H1 (cell line): ENCODE results near the gene SLC25A21. TPM values are rescaled to one million over a fixed set of nuclear protein-coding genes. Genes with fewer than 3 reads are reported as not detected.

ENCODE experiments used
- CTCF ChIA-PET: fragments of 300-600 bp; sonication (Branson Sonifier 250); formaldehyde crosslinking; loops from one replicate; lab custom pipeline; 2021; ENCODE audit not compliant: partially characterized antibody; lab: Charles Lee
- POLR2A ChIA-PET: fragments of 300-600 bp; sonication (Branson Sonifier 250); formaldehyde crosslinking; loops from one replicate; lab custom pipeline; 2021; ENCODE audit warnings: inconsistent platforms; ENCODE audit not compliant: partially characterized antibody; lab: Charles Lee
- DNase-seq, 2 experiments: peaks; one replicate each; pipeline versions ENCODE4 v3.0.0 to v3.0.0-alpha.2; 2010 to 2022; ENCODE audit warnings: low spot score in 2 of 2, low read depth in 1 of 2, mixed read lengths in 1 of 2
- FAIRE-seq: peaks from 2 replicates; lab custom pipeline; 2011; peaks lifted over from hg19 to GRCh38; lab: Jason Lieb, UNC
- H2AFZ ChIP-seq: 2 replicates; pipeline ENCODE4 v1.8.1; 2012; ENCODE audit warnings: low read length, inconsistent platforms
- H2AK5ac ChIP-seq: 2 replicates; pipeline ENCODE4 v1.6.1; 2013; ENCODE audit warnings: low read depth, low read length
- H2BK120ac ChIP-seq: replicated peaks from 2 replicates; pipeline ENCODE3; 2013; ENCODE audit warnings: low read depth, low read length, inconsistent platforms
- H2BK12ac ChIP-seq: 2 replicates; pipeline ENCODE4 v1.6.1; 2013; ENCODE audit warnings: low read depth, low read length
- H2BK15ac ChIP-seq: 2 replicates; pipeline ENCODE4 v1.6.1; 2013; ENCODE audit warnings: low read length
- H2BK20ac ChIP-seq: 2 replicates; pipeline ENCODE4 v1.6.1; 2013; ENCODE audit warnings: low read length
- H2BK5ac ChIP-seq: 2 replicates; pipeline ENCODE4 v1.6.1; 2013; ENCODE audit warnings: low read depth, low read length
- H3K14ac ChIP-seq: 2 replicates; pipeline ENCODE4 v1.6.1; 2013; ENCODE audit warnings: inconsistent platforms; ENCODE audit not compliant: insufficient read length
- H3K18ac ChIP-seq: 2 replicates; pipeline ENCODE4 v1.6.1; 2013; ENCODE audit warnings: low read length; ENCODE audit errors: extremely low read depth
- H3K23ac ChIP-seq: 2 replicates; pipeline ENCODE4 v1.6.1; 2013; ENCODE audit warnings: inconsistent platforms; ENCODE audit not compliant: insufficient read length
- H3K23me2 ChIP-seq: 2 replicates; pipeline ENCODE4 v1.6.1; 2013; ENCODE audit warnings: low read depth, low read length
- H3K27ac ChIP-seq: 2 replicates; pipeline ENCODE4 v1.6.1; 2011; ENCODE audit warnings: low read depth, low read length, inconsistent platforms
- H3K27me3 ChIP-seq, 4 experiments: replicated peaks in 1 of 4; 1 replicate in 1 of 4; 2 replicates in 3 of 4; pipeline versions ENCODE4 v1.6.1 to v1.8.1; 2011 to 2013; ENCODE audit warnings: low read length in 3 of 4, mild to moderate bottlenecking in 3 of 4, inconsistent platforms in 2 of 4, mixed read lengths in 2 of 4, moderate library complexity in 1 of 4; ENCODE audit not compliant: control insufficient read depth in 3 of 4, insufficient read depth in 3 of 4; ENCODE audit errors: extremely low read depth in 1 of 4
- H3K36me3 ChIP-seq, 4 experiments: 2 replicates each; pipeline versions ENCODE4 v1.6.1 to v1.8.1; 2011 to 2013; ENCODE audit warnings: mild to moderate bottlenecking in 4 of 4, low read length in 3 of 4, moderate library complexity in 2 of 4, control low read depth in 1 of 4, inconsistent platforms in 1 of 4; ENCODE audit not compliant: insufficient read depth in 4 of 4, control insufficient read depth in 2 of 4
- H3K4ac ChIP-seq: replicated peaks from 2 replicates; pipeline ENCODE3; 2013; ENCODE audit warnings: low read length, low read depth, mixed read lengths, inconsistent platforms; ENCODE audit not compliant: insufficient read length
- H3K4me1 ChIP-seq, 4 experiments: replicated peaks in 1 of 4; 1 replicate in 1 of 4; 2 replicates in 3 of 4; pipeline versions ENCODE4 v1.6.1 to v1.8.1; 2011 to 2013; ENCODE audit warnings: low read length in 3 of 4, inconsistent platforms in 2 of 4, mixed read lengths in 1 of 4; ENCODE audit not compliant: insufficient read depth in 4 of 4, control insufficient read depth in 3 of 4
- H3K4me2 ChIP-seq, 2 experiments: 2 replicates each; pipeline versions ENCODE4 v1.6.1 to v1.8.1; 2011 to 2013; ENCODE audit warnings: low read depth in 2 of 2, low read length in 2 of 2, control low read depth in 1 of 2, inconsistent platforms in 1 of 2, mild to moderate bottlenecking in 1 of 2; ENCODE audit not compliant: insufficient read depth in 1 of 2
- H3K4me3 ChIP-seq, 4 experiments: fragments of 200-600, 300-600 bp in 1 of 4; sonication (generic), shearing (Covaris generic), sonication (Bioruptor Twin) in 1 of 4; 2 replicates each; pipeline versions ENCODE4 v1.5.1 to v1.8.1; 2011 to 2016; ENCODE audit warnings: low read length in 4 of 4, low read depth in 3 of 4, control low read depth in 2 of 4, inconsistent platforms in 2 of 4, mild to moderate bottlenecking in 2 of 4, mixed read lengths in 1 of 4, moderate library complexity in 1 of 4; ENCODE audit not compliant: insufficient read depth in 2 of 4; ENCODE audit errors: extremely low read depth in 1 of 4
- H3K56ac ChIP-seq: replicated peaks from 2 replicates; pipeline ENCODE3; 2013; ENCODE audit warnings: low read depth, mild to moderate bottlenecking, mixed read lengths, low read length, inconsistent platforms; ENCODE audit not compliant: insufficient read length
- H3K79me1 ChIP-seq: 2 replicates; pipeline ENCODE4 v1.6.1; 2013; ENCODE audit warnings: low read depth, low read length, control low read depth
- H3K79me2 ChIP-seq, 2 experiments: 2 replicates each; pipeline versions ENCODE4 v1.6.1 to v1.8.1; 2012 to 2013; ENCODE audit warnings: low read length in 2 of 2, mild to moderate bottlenecking in 2 of 2, inconsistent platforms in 1 of 2; ENCODE audit not compliant: insufficient read depth in 2 of 2, control insufficient read depth in 1 of 2
- H3K9ac ChIP-seq, 4 experiments: replicated peaks in 1 of 4; 1 replicate in 1 of 4; 2 replicates in 3 of 4; pipeline versions ENCODE4 v1.6.1 to v1.8.1; 2011 to 2013; ENCODE audit warnings: low read depth in 3 of 4, low read length in 3 of 4, control low read depth in 2 of 4, mild to moderate bottlenecking in 2 of 4, moderate library complexity in 2 of 4, inconsistent platforms in 1 of 4; ENCODE audit errors: extremely low read depth in 1 of 4
- H3K9me3 ChIP-seq, 2 experiments: 2 replicates each; pipeline versions ENCODE4 v1.6.1 to v1.8.1; 2012 to 2013; ENCODE audit warnings: mild to moderate bottlenecking in 2 of 2, moderate library complexity in 2 of 2, control low read depth in 1 of 2, inconsistent platforms in 1 of 2, low read depth in 1 of 2, low read length in 1 of 2, mixed read lengths in 1 of 2; ENCODE audit not compliant: insufficient read depth in 2 of 2
- H4K20me1 ChIP-seq, 2 experiments: replicated peaks in 1 of 2; 2 replicates each; pipeline versions ENCODE3 to v1.8.1; 2011 to 2013; ENCODE audit warnings: inconsistent platforms in 2 of 2, low read length in 2 of 2, mild to moderate bottlenecking in 1 of 2; ENCODE audit not compliant: insufficient read depth in 2 of 2, control insufficient read depth in 1 of 2
- H4K5ac ChIP-seq: 2 replicates; pipeline ENCODE4 v1.6.1; 2013; ENCODE audit warnings: low read length, low read depth, mixed read lengths, inconsistent platforms; ENCODE audit not compliant: insufficient read length
- H4K8ac ChIP-seq: 2 replicates; pipeline ENCODE4 v1.8.0; 2013; ENCODE audit warnings: mild to moderate bottlenecking, moderate library complexity, low read length, inconsistent platforms; ENCODE audit not compliant: insufficient read depth; ENCODE audit errors: extremely low read depth
- H4K91ac ChIP-seq: replicated peaks from 2 replicates; pipeline ENCODE3; 2013; ENCODE audit warnings: low read length, mixed read lengths, inconsistent platforms; ENCODE audit not compliant: insufficient read length
- CHD1 ChIP-seq: IDR thresholded peaks from 2 replicates; pipeline ENCODE4 v1.6.1; 2012; ENCODE audit warnings: low read depth, low read length, improper control_type of control experiment
- CTBP2 ChIP-seq: IDR thresholded peaks from 2 replicates; pipeline ENCODE4 v1.7.0; 2011; ENCODE audit warnings: borderline replicate concordance, mild to moderate bottlenecking, moderate library complexity, mixed read lengths, low read length; ENCODE audit not compliant: insufficient read depth, insufficient read length
- GTF2F1 ChIP-seq: IDR thresholded peaks from 2 replicates; pipeline ENCODE4 v1.6.1; 2012; ENCODE audit warnings: low read depth, low read length, improper control_type of control experiment, borderline replicate concordance
- KDM4A ChIP-seq: IDR thresholded peaks from one replicate; pipeline ENCODE4 v1.7.1; 2012; ENCODE audit warnings: low read depth, mild to moderate bottlenecking, moderate library complexity, low read length, inconsistent platforms; ENCODE audit not compliant: severe bottlenecking
- RFX5 ChIP-seq: IDR thresholded peaks from 2 replicates; pipeline ENCODE4 v1.6.1; 2011; ENCODE audit warnings: low read depth, low read length, improper control_type of control experiment, borderline replicate concordance
- TEAD4 ChIP-seq: IDR thresholded peaks from 2 replicates; pipeline ENCODE4 v1.6.1; 2012; ENCODE audit warnings: low read depth, low read length, inconsistent platforms, mixed read lengths
- USF2 ChIP-seq: IDR thresholded peaks from 2 replicates; pipeline ENCODE4 v1.6.1; 2011; ENCODE audit warnings: low read length, improper control_type of control experiment
- WGBS, 2 experiments: shearing (Covaris generic) in 1 of 2; methylation state at CpG; one replicate each; pipeline versions ENCODE4 v1.1.6 to v1.1.7; 2013 to 2015; ENCODE audit warnings: low lambda C conversion rate in 2 of 2, mixed read lengths in 2 of 2, inconsistent platforms in 1 of 2, low coverage in 1 of 2, missing lambda C conversion rate in 1 of 2; ENCODE audit not compliant: insufficient replicate concordance in 2 of 2, insufficient coverage in 1 of 2, insufficient read length in 1 of 2; ENCODE audit errors: extremely low coverage in 1 of 2, missing lambda C conversion rate in 1 of 2; 5-methylcytosine and 5-hydroxymethylcytosine counted together
- polyA plus RNA-seq, 7 experiments: library from polyadenylated mRNA; depleted of rRNA in 3 of 7; stranded (reverse) in 5 of 7; unstranded in 2 of 7; fragments of >200 nt in 5 of 7; fragments of 200-250 nt in 2 of 7; gene quantifications; 1 replicate in 5 of 7; 2 replicates in 1 of 7; 4 replicates in 1 of 7; pipeline versions ENCODE4 v1.2.1 to v1.2.3, GENCODE V29; 2011 to 2013; ENCODE audit warnings: missing spikeins in 2 of 7, mixed read lengths in 2 of 7
- total RNA-seq: library from RNA; stranded (reverse); fragmentation: NEBNext Ultra II Directional; extraction: Animal tissue kit (Norgen Biotek cat#: 25700); gene quantifications from 2 replicates; pipeline ENCODE4 v1.2.1, GENCODE V29; 2021

The SLC25A21 gene
- total and polyA plus RNA-seq, 2 of the 8 experiments (the other 6 are each of a cell fraction or from before 2014, with no cell fraction given): 6.9 to 15.7 TPM

DNA sequence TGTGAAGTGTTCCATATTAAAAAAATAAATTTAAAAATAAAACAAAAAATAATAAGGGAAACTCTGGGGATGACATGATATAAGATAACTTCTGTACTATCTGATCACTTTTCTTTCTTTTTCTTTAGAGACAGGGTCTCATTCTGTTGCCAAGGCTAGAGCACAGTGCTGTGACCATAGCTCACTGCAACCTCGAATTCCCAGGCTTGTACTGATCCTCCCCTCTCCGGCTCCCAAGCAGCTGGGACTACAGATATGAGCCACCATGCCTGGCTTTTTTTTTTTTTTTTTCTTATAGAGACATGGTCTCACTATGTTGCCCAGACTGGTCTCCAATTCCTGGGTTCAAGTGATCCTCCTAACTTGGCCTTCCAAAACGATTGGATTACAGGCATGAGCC is 14.9 kb upstream of the SLC25A21 start:
- DNase-seq (no peak), FAIRE-seq (no peak)
- H4K8ac ChIP-seq: no peak overlapping the region
- POLR2A ChIA-PET: interaction anchor here (1.7 to 2.6 kb wide), 3 partner anchors 10 to 15 kb away, joined by 4 to 14 read pairs (median 8); partner anchors contain the start of genes MIPOL1 and SLC25A21
- no peak overlapping the region for H3K18ac ChIP-seq
- peaks cover 0 to 2% (median 0%) of the 10 kb centered on the region in 4 experiments; a peak in 1 of 7 replicates for H3K4me1 ChIP-seq
- no peak overlapping the region for H4K5ac ChIP-seq
- H3K23me2 ChIP-seq: no peaks in the 10 kb centered on the region
- WGBS, 2 experiments: 95% methylated on average over 2 of the region's 3 CpGs; no CpG with 5 or more reads in 1 of the 2 experiments
- no peak overlapping the region for H2BK120ac ChIP-seq
- H3K79me1 ChIP-seq: no peaks in the 10 kb centered on the region; the same call in 1 of the 2 replicates
- H3K36me3 ChIP-seq: no peaks in the 10 kb centered on the region
- no peak overlapping the region for H2AFZ ChIP-seq
- H3K9me3 ChIP-seq: no peaks in the 10 kb centered on the region
- no peak overlapping the region for H3K4me2 ChIP-seq
- H3K23ac ChIP-seq: no peak overlapping the region
- H2AK5ac ChIP-seq: no peak overlapping the region
- H3K4ac ChIP-seq: no peak overlapping the region
- no peak overlapping the region for H3K4me3 ChIP-seq
- H2BK20ac ChIP-seq: no peak overlapping the region
- H3K9ac ChIP-seq: no peak overlapping the region
- H4K20me1 ChIP-seq: no peaks in the 10 kb centered on the region
- CTCF ChIA-PET: interaction anchor here (3.2 kb wide), 1 partner anchor 10 kb away, joined by 9 read pairs; the partner anchor contains the start of gene MIPOL1
- H2BK15ac ChIP-seq: no peak overlapping the region
- H3K79me2 ChIP-seq: no peaks in the 10 kb centered on the region
- no peak overlapping the region for H4K91ac ChIP-seq
- H3K56ac ChIP-seq: no peak overlapping the region
- H2BK12ac ChIP-seq: no peak overlapping the region
- no peak overlapping the region for H3K14ac ChIP-seq
- H2BK5ac ChIP-seq: no peak overlapping the region
- H3K27me3 ChIP-seq: no peaks in the 10 kb centered on the region
- H3K27ac ChIP-seq: no peak overlapping the region
- no peak for TF ChIP-seq RFX5
- TF ChIP-seq CTBP2: no peak
- TF ChIP-seq GTF2F1: no peak
- TF ChIP-seq KDM4A: no peak
- TF ChIP-seq CHD1: no peak
- no peak for TF ChIP-seq TEAD4
- no peak for TF ChIP-seq USF2
